Endothelial cell of umbilical vein (primary cell): ENCODE data around the gene CHI3L1. TPM values are rescaled to one million over a fixed set of nuclear protein-coding genes. Genes with fewer than 3 reads are reported as not detected.

Experiments used
- BruUV-seq: library from RNA; stranded (reverse); fragments of 400-500 nt; replicated peaks from 2 replicates; lab custom pipeline; 2021; lab: Mats Ljungman, UMichigan
- CTCF ChIA-PET: fragments of 300-600, 350-600 bp; sonication (Branson Sonifier 250); formaldehyde crosslinking; loops from one replicate; lab custom pipeline; 2021; ENCODE audit warnings: antibody characterized with exemption, inconsistent platforms; lab: Charles Lee
- POLR2A ChIA-PET: fragments of 300-600, 350-600 bp; sonication (Branson Sonifier 250); formaldehyde crosslinking; loops from one replicate; lab custom pipeline; 2021; ENCODE audit warnings: antibody characterized with exemption, inconsistent platforms; lab: Charles Lee
- DNase-seq: peaks from one replicate; pipeline ENCODE4 v3.0.0-alpha.2; 2011; ENCODE audit warnings: low read depth, low spot score
- FAIRE-seq: peaks from 2 replicates; lab custom pipeline; 2011; peaks lifted over from hg19 to GRCh38; lab: Jason Lieb, UNC
- H2AFZ ChIP-seq: 2 replicates; pipeline ENCODE4 v1.6.0; 2012; ENCODE audit warnings: low read depth, low read length, control low read depth, inconsistent platforms
- H3K27ac ChIP-seq: 2 replicates; pipeline ENCODE4 v1.5.1; 2011; ENCODE audit warnings: low read depth, mild to moderate bottlenecking, control low read depth, low read length, moderate library complexity; ENCODE audit not compliant: insufficient read depth
- H3K27me3 ChIP-seq, 2 experiments: 2 replicates each; pipeline versions ENCODE4 v1.6.0 to v1.6.1; 2011; ENCODE audit warnings: low read length in 2 of 2, mixed read lengths in 1 of 2; ENCODE audit not compliant: control insufficient read depth in 2 of 2, insufficient read depth in 2 of 2
- H3K36me3 ChIP-seq, 2 experiments: 2 replicates in 1 of 2; 3 replicates in 1 of 2; pipeline ENCODE4 v1.5.1; 2011; ENCODE audit warnings: low read length in 2 of 2, mild to moderate bottlenecking in 1 of 2, moderate library complexity in 1 of 2; ENCODE audit not compliant: control insufficient read depth in 2 of 2, insufficient read depth in 2 of 2; ENCODE audit errors: extremely low read depth in 1 of 2
- H3K4me1 ChIP-seq: 3 replicates; pipeline ENCODE4 v1.5.1; 2011; ENCODE audit warnings: mild to moderate bottlenecking, low read length; ENCODE audit not compliant: control insufficient read depth, insufficient read depth; ENCODE audit errors: extremely low read depth
- H3K4me2 ChIP-seq: 2 replicates; pipeline ENCODE4 v1.6.1; 2011; ENCODE audit warnings: low read length, control low read depth, mixed read lengths; ENCODE audit not compliant: insufficient read depth
- H3K4me3 ChIP-seq, 3 experiments: fragments of 200-600 bp in 1 of 3; sonication (generic), shearing (Covaris generic) in 1 of 3; replicated peaks in 1 of 3; 2 replicates each; pipeline ENCODE4 v1.5.1; 2011 to 2016; ENCODE audit warnings: control low read depth in 3 of 3, low read length in 3 of 3, mild to moderate bottlenecking in 2 of 3, inconsistent platforms in 1 of 3, low read depth in 1 of 3, moderate library complexity in 1 of 3; ENCODE audit not compliant: insufficient read depth in 1 of 3
- H3K79me2 ChIP-seq: 2 replicates; pipeline ENCODE4 v1.6.0; 2012; ENCODE audit warnings: low read length, inconsistent platforms; ENCODE audit not compliant: control insufficient read depth, insufficient read depth
- H3K9ac ChIP-seq: replicated peaks from 2 replicates; pipeline ENCODE3; 2011; ENCODE audit warnings: low read length, control low read depth; ENCODE audit not compliant: insufficient read depth; ENCODE audit errors: extremely low read depth
- H3K9me1 ChIP-seq: replicated peaks from 3 replicates; pipeline ENCODE4 v1.6.0; 2011; ENCODE audit warnings: mild to moderate bottlenecking, low read length; ENCODE audit not compliant: control insufficient read depth, insufficient read depth; ENCODE audit errors: extremely low read depth
- H3K9me3 ChIP-seq: replicated peaks from 2 replicates; pipeline ENCODE4 v1.5.1; 2012; ENCODE audit warnings: low read length, inconsistent platforms; ENCODE audit not compliant: control insufficient read depth, insufficient read depth
- H4K20me1 ChIP-seq: replicated peaks from 2 replicates; pipeline ENCODE3; 2011; ENCODE audit warnings: mild to moderate bottlenecking, low read length; ENCODE audit not compliant: control insufficient read depth, insufficient read depth; ENCODE audit errors: extremely low read depth
- CTCF ChIP-seq, 2 donors: IDR thresholded peaks; 1 replicate in 1 of 2; 2 replicates in 1 of 2; pipeline ENCODE4 v1.5.1; 2011; ENCODE audit warnings: low read length in 2 of 2, mild to moderate bottlenecking in 2 of 2, moderate library complexity in 2 of 2, control low read depth in 1 of 2, inconsistent platforms in 1 of 2, low read depth in 1 of 2; ENCODE audit not compliant: insufficient read depth in 1 of 2; ENCODE audit errors: extremely low read depth in 1 of 2
- EZH2 ChIP-seq: IDR thresholded peaks from 2 replicates; pipeline ENCODE4 v1.6.1; 2012; ENCODE audit warnings: borderline replicate concordance, low read depth, mild to moderate bottlenecking, moderate library complexity, low read length, inconsistent platforms; ENCODE audit not compliant: severe bottlenecking
- FOS ChIP-seq: IDR thresholded peaks from 2 replicates; pipeline ENCODE4 v1.6.1; 2011; ENCODE audit warnings: mild to moderate bottlenecking, low read length, moderate library complexity, borderline replicate concordance; ENCODE audit not compliant: insufficient read depth
- GATA2 ChIP-seq: IDR thresholded peaks from 2 replicates; pipeline ENCODE4 v1.7.0; 2011; ENCODE audit warnings: low read depth, mild to moderate bottlenecking, moderate library complexity, mixed read lengths, low read length; ENCODE audit not compliant: insufficient read length, insufficient read depth
- JUN ChIP-seq: IDR thresholded peaks from 2 replicates; pipeline ENCODE4 v1.6.1; 2011; ENCODE audit warnings: borderline replicate concordance, low read depth; ENCODE audit not compliant: insufficient read length, insufficient read depth
- MAX ChIP-seq: IDR thresholded peaks from 2 replicates; pipeline ENCODE4 v1.6.1; 2011; ENCODE audit not compliant: insufficient read depth, insufficient read length
- MYC ChIP-seq: IDR thresholded peaks from one replicate; pipeline ENCODE4 v1.6.1; 2011; ENCODE audit warnings: mild to moderate bottlenecking, low read depth, low read length
- POLR2A ChIP-seq: IDR thresholded peaks from 2 replicates; pipeline ENCODE4 v1.6.1; 2012; ENCODE audit warnings: low read depth, mild to moderate bottlenecking, control low read depth, low read length
- POLR2AphosphoS5 ChIP-seq: IDR thresholded peaks from 2 replicates; pipeline ENCODE4 v1.6.1; 2012; ENCODE audit warnings: low read depth, mild to moderate bottlenecking, control low read depth, low read length, moderate library complexity; ENCODE audit not compliant: insufficient read depth
- dilution Hi-C: fragments of 300-500 bp; cut with MboI; formaldehyde crosslinking; loops from one replicate; pipeline ENCODE4 v1.15.0; 2019; ENCODE audit warnings: low sequenced_read_pairs; ENCODE audit not compliant: extremely low pct_ligation_motif_present
- intact Hi-C: fragments of 100-400 bp; cut with micrococcal nuclease; formaldehyde crosslinking; loops from one replicate; pipeline ENCODE4 v1.10.0; 2022
- polyA plus RNA-seq, 4 experiments: library from polyadenylated mRNA; depleted of rRNA in 3 of 4; stranded (reverse) in 3 of 4; unstranded in 1 of 4; fragments of >200 nt; gene quantifications; 2 replicates each; pipeline versions ENCODE4 v1.2.1 to v1.2.3, GENCODE V29; 2011 to 2012; ENCODE audit warnings: missing spikeins in 1 of 4
- total RNA-seq: library from RNA; stranded (reverse); gene quantifications from 2 replicates; pipeline ENCODE4 v1.2.3, GENCODE V29; 2021

Gene CHI3L1
- total and polyA plus RNA-seq, 2 donors (not counting 3 experiments of a cell fraction or from before 2014, with no cell fraction given) = not detected

GRCh38 chr1:203130358-203130985 is 56.0 kb downstream of the CHI3L1 start:
- dilution Hi-C loops = no loop called here

GRCh38 chr1:203129501-203130231 is 56.8 kb downstream of the CHI3L1 start:
- Histone ChIP-seq H3K79me2 (no peaks in the 10 kb centered on the region), H3K27me3 (peaks cover 21 to 48% of the 10 kb centered on the region in 2 experiments), H3K27ac (no peak overlapping the region), H3K4me2 (no peak overlapping the region), H3K4me1 (peaks cover 4% of the 10 kb centered on the region), H3K4me3 (no peak overlapping the region), H4K20me1 (no peaks in the 10 kb centered on the region), H3K9me3 (no peaks in the 10 kb centered on the region), H2AFZ (no peak overlapping the region), H3K9ac (no peak overlapping the region), H3K9me1 (no peaks in the 10 kb centered on the region), H3K36me3 (no peaks in the 10 kb centered on the region)
- dilution Hi-C loops = no loop called here
- DNase-seq (no peak), FAIRE-seq (no peak)
- TF ChIP-seq POLR2A = no peak
- no peak for TF ChIP-seq MAX
- TF ChIP-seq CTCF (IDR thresholded peaks at IDR 0.05; ENCODE audit: extremely low read depth in 1 of 2, insufficient read depth in 1 of 2, low read depth in 1 of 2, low read length in 2 of 2) = no peak
- TF ChIP-seq GATA2 = no peak
- no peak for TF ChIP-seq MYC
- no peak for TF ChIP-seq EZH2
- no peak for TF ChIP-seq FOS
- no peak for TF ChIP-seq JUN
- TF ChIP-seq POLR2AphosphoS5 = no peak
- ChIA-PET POLR2A (no interaction called here), CTCF (interaction anchor here (0.8 to 2.3 kb wide), 4 partner anchors 11 to 91 kb away, joined by 3 to 12 read pairs (median 7); no protein-coding TSS in a partner anchor)
- intact Hi-C loops = no loop called here
- BruUV-seq = no TSS peak

More at GRCh38 chr1:203130358-203130985, 56.0 kb downstream of the CHI3L1 start:
- H3K9me3 ChIP-seq = no peaks in the 10 kb centered on the region
- H4K20me1 ChIP-seq = no peaks in the 10 kb centered on the region
- DNase-seq = no peak
- peaks cover 17 to 42% of the 10 kb centered on the region in 2 experiments for H3K27me3 ChIP-seq
- intact Hi-C loops = no loop called here
- no peak for FAIRE-seq
- H3K27ac ChIP-seq = no peak overlapping the region
- no peak overlapping the region for H2AFZ ChIP-seq
- no TSS peak for BruUV-seq
- TF ChIP-seq POLR2A = no peak
- no peak for TF ChIP-seq JUN
- no peak for TF ChIP-seq GATA2
- no peak for TF ChIP-seq FOS
- no peak for TF ChIP-seq MAX
- TF ChIP-seq MYC = no peak
- no peak for TF ChIP-seq EZH2
- no peaks in the 10 kb centered on the region for H3K36me3 ChIP-seq
- H3K4me2 ChIP-seq = no peak overlapping the region
- H3K4me3 ChIP-seq = no peak overlapping the region
- H3K9ac ChIP-seq = no peak overlapping the region
- ChIA-PET POLR2A (no interaction called here), CTCF (interaction anchor here (0.7 to 2.3 kb wide), 4 partner anchors 12 to 86 kb away, joined by 4 to 12 read pairs (median 7); no protein-coding TSS in a partner anchor)
- H3K4me1 ChIP-seq = peaks cover 4% of the 10 kb centered on the region
- no peaks in the 10 kb centered on the region for H3K79me2 ChIP-seq
- H3K9me1 ChIP-seq = no peaks in the 10 kb centered on the region
